ENCODE measurements around the gene C9.

- no peak for TF ChIP-seq CTCF (IDR thresholded peaks at IDR 0.05)
- TF ChIP-seq POLR2A (IDR thresholded peaks at IDR 0.05) = no peak
Measured at GRCh38 chr5:39369123-39369815, 5.0 kb upstream of the C9 start.
